ENCODE data around the gene SNX20.

- TF ChIP-seq CTCF (IDR thresholded peaks at IDR 0.05; ENCODE audit: insufficient read depth, low read length, poor library complexity, severe bottlenecking) = no peak
- no peak for TF ChIP-seq EZH2phosphoT487 (conservative IDR thresholded peaks at IDR 0.05; ENCODE audit: low read length)
Observed at GRCh38 chr16:50622029-50622428, 59.1 kb downstream of the SNX20 start.

All from SU-DHL-6 (cell line).